Mammary epithelial cell (primary cell): Measurements from ENCODE around the gene ZC3H12D.

Experiments
- CTCF ChIP-seq, 2 donors: IDR thresholded peaks in 1 of 2; conservative IDR thresholded peaks in 1 of 2; 2 replicates each; pipeline ENCODE4 v1.5.1; 2011 to 2012; ENCODE audit warnings: inconsistent platforms in 2 of 2, low read length in 2 of 2, mild to moderate bottlenecking in 2 of 2, control low read depth in 1 of 2, low read depth in 1 of 2; ENCODE audit not compliant: insufficient read depth in 1 of 2; ENCODE audit errors: extremely low read depth in 1 of 2
- EZH2 ChIP-seq: IDR thresholded peaks from 2 replicates; pipeline ENCODE4 v1.6.1; 2012; ENCODE audit warnings: low read length, inconsistent platforms, borderline replicate concordance

GRCh38 chr6:149410557-149410956, 74.3 kb downstream of the ZC3H12D start:
- TF ChIP-seq CTCF (conservative IDR thresholded peaks at IDR 0.05 in 1 of 2, IDR thresholded peaks at IDR 0.05 in 1 of 2; ENCODE audit: extremely low read depth in 1 of 2, insufficient read depth in 1 of 2, low read depth in 1 of 2, low read length in 2 of 2) = no peak
- TF ChIP-seq EZH2 = no peak
